Middle frontal gyrus (tissue), 1 donor: ENCODE results near the gene PHACTR3.

ENCODE experiments used
- DNase-seq: peaks from one replicate; pipeline ENCODE4 v3.0.0-alpha.2; 2015; ENCODE audit warnings: low spot score; ENCODE audit errors: extremely low spot score

The PHACTR3 gene

GRCh38 chr20:59668926-59669850 lies 64.8 kb downstream of the PHACTR3 start:
- no peak for DNase-seq

- no peak for DNase-seq
These were observed 66.6 kb downstream of the PHACTR3 start for GRCh38 chr20:59670786-59671492.

GRCh38 chr20:59671661-59672471 lies 67.5 kb downstream of the PHACTR3 start:
- DNase-seq: no peak

- no peak for DNase-seq
These were observed 68.2 kb downstream of the PHACTR3 start for GRCh38 chr20:59672576-59672975.

- no peak for DNase-seq
These were observed 69.1 kb downstream of the PHACTR3 start for GRCh38 chr20:59673288-59673997.

- DNase-seq: no peak
These were observed 69.7 kb downstream of the PHACTR3 start for GRCh38 chr20:59673998-59674445.

- DNase-seq: no peak
These were observed 71.9 kb downstream of the PHACTR3 start for GRCh38 chr20:59676126-59676850.

- DNase-seq: no peak
These were observed 72.5 kb downstream of the PHACTR3 start for GRCh38 chr20:59676851-59677182.

- DNase-seq: no peak
These were observed 73.2 kb downstream of the PHACTR3 start for GRCh38 chr20:59677586-59677985.

GRCh38 chr20:59678288-59678687 lies 73.9 kb downstream of the PHACTR3 start:
- no peak for DNase-seq

- DNase-seq: no peak
These were observed 74.6 kb downstream of the PHACTR3 start for GRCh38 chr20:59678951-59679350.

- DNase-seq: no peak
These were observed 75.9 kb downstream of the PHACTR3 start for GRCh38 chr20:59680148-59680650.

- no peak for DNase-seq
These were observed 76.5 kb downstream of the PHACTR3 start for GRCh38 chr20:59680852-59681251.

- no peak for DNase-seq
These were observed 78.3 kb downstream of the PHACTR3 start for GRCh38 chr20:59682603-59683002.

GRCh38 chr20:59683181-59683580 lies 78.8 kb downstream of the PHACTR3 start:
- DNase-seq: no peak

- DNase-seq: no peak
These were observed 80.4 kb downstream of the PHACTR3 start for GRCh38 chr20:59684685-59685242.

GRCh38 chr20:59686404-59687346 lies 82.3 kb downstream of the PHACTR3 start:
- DNase-seq: no peak

GRCh38 chr20:59688356-59688755 lies 84.0 kb downstream of the PHACTR3 start:
- no peak for DNase-seq

GRCh38 chr20:59688999-59689398 lies 84.7 kb downstream of the PHACTR3 start:
- no peak for DNase-seq
